Measurements from ENCODE around the gene BBOX1.

GRCh38 chr11:27046956-27047355, 6.3 kb downstream of the BBOX1 start:
- no peak for TF ChIP-seq MYC (IDR thresholded peaks at IDR 0.05; ENCODE audit: borderline replicate concordance, low read length)
- TF ChIP-seq POLR2A (IDR thresholded peaks at IDR 0.05; ENCODE audit: low read length): no peak
- no peak for TF ChIP-seq CTCF (IDR thresholded peaks at IDR 0.05)
- TF ChIP-seq ESRRA (IDR thresholded peaks at IDR 0.05; ENCODE audit: borderline replicate concordance, low read length): no peak
